Keratinocyte (primary cell): ENCODE measurements around the gene PRKAG1.

Source experiments
- EZH2 ChIP-seq: IDR thresholded peaks from one replicate; pipeline ENCODE4 v1.6.1; 2012; ENCODE audit warnings: inconsistent platforms, mild to moderate bottlenecking, low read length, moderate library complexity
- TF ChIP-seq, protein P1 (sequence below), 3 experiments: IDR thresholded peaks in 1 of 3; conservative IDR thresholded peaks in 1 of 3; optimal IDR thresholded peaks in 1 of 3; 2 replicates in 2 of 3; 3 replicates in 1 of 3; pipeline versions ENCODE3 to v1.5.1; 2011; ENCODE audit warnings: low read length in 3 of 3, mild to moderate bottlenecking in 3 of 3, moderate library complexity in 2 of 3, control low read depth in 1 of 3, inconsistent platforms in 1 of 3; ENCODE audit not compliant: insufficient read depth in 2 of 3; ENCODE audit errors: extremely low read depth in 1 of 3

DNA sequence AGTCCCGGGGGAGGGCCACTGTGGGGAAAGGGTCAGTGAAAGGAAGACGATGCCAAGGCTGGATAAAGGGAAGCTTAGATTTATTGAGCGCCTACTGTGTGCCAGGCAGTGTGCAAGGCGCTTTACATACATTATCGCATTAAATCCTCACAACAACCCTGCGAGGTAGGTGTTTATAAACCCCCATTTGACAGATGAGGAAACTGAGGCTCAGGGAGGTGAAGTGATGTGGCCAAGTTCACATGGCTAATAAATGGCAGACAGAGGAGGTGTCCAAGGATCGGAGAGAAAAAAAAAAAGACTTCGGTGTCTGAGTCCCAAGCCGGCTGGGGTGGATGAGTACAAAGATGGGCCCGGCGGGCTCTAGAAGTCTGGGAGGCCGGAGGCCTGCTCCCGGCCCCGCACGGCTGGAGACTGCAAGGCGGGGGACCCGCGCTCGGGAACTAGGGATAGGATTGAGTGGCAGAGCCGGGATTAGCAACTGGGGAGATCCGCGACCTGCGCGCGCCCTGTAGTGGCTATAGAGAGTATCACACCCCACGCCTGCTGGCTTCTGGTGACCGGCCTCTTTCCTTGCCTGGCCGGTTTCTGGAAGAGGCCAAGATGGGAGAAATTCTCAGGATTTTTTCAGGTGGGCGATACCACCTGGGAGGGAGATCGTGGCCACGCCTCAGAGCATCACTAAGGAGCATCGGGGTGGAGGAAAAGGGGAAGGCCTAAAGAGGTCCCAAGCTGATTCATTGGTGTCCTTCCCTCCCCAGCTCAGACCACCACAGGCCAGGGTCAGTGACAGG lies 23.3 kb downstream of the PRKAG1 start:
- TF ChIP-seq, protein P1, sequence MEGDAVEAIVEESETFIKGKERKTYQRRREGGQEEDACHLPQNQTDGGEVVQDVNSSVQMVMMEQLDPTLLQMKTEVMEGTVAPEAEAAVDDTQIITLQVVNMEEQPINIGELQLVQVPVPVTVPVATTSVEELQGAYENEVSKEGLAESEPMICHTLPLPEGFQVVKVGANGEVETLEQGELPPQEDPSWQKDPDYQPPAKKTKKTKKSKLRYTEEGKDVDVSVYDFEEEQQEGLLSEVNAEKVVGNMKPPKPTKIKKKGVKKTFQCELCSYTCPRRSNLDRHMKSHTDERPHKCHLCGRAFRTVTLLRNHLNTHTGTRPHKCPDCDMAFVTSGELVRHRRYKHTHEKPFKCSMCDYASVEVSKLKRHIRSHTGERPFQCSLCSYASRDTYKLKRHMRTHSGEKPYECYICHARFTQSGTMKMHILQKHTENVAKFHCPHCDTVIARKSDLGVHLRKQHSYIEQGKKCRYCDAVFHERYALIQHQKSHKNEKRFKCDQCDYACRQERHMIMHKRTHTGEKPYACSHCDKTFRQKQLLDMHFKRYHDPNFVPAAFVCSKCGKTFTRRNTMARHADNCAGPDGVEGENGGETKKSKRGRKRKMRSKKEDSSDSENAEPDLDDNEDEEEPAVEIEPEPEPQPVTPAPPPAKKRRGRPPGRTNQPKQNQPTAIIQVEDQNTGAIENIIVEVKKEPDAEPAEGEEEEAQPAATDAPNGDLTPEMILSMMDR (optimal IDR thresholded peaks at IDR 0.05 in 1 of 3, IDR thresholded peaks at IDR 0.05 in 1 of 3, conservative IDR thresholded peaks at IDR 0.05 in 1 of 3; ENCODE audit: extremely low read depth in 1 of 3, insufficient read depth in 2 of 3, low read length in 3 of 3): peak; percentile 76 to 89 (median 87)
- TF ChIP-seq EZH2: no peak
